GM18517 (cell line): ENCODE measurements around the gene CYP2D6.

Experiments
- ATAC-seq: cut with Tn5 transposase; IDR thresholded peaks from one replicate; pipeline ENCODE4 v1.9.1; 2021; ENCODE audit warnings: mild to moderate bottlenecking, moderate library complexity; ENCODE audit not compliant: unreplicated experiment

CYP2D6 gene

DNA sequence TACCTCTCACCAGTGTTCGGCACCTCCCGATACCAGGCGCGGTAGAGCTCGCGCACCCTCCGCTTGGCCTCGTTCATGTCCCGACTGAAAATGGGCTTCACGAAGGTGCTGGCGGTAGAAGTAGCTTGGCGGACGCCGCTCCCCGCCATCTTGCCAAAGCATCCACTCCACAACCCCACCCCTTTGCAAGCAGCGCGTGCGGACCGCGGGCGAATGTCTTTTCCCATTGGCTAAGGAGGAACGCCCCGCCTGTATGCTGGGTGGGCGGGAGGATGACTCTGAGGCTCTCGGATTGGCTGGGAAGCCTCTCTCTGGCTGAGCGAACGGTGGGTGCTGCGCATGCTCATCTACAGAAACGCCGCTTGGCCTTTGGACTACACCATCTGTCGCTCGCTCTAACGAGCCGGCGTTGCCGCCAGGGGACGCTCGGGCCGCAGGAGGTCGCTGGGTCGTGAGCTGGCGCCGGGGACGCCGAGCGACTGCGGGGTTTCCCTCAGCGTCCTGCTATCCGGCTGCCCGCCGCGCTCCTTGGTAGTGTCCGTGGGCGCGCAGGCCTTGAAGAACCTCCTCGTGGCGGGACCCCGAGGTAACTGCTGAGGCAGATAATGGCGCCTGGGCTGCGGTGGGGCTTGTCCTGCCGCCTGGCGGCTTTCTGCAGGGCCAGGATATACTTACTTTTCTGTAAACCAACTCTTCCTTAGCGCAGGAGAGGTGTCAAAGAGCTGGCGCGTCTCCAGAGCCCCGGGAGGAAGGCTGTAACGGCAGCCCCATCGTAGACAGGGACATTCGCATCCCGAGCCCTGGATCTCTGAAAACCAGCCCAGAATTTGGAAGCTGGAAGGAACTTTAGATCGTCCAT lies 39.8 kb downstream of the CYP2D6 start, which contains the start of gene NDUFA6:
TSS of gene NDUFA6 (minus strand) at position 177 of the 859 bp plus-strand sequence. CDS start at position 149, 28 bp downstream.
- peak; percentile 93 for ATAC-seq

DNA sequence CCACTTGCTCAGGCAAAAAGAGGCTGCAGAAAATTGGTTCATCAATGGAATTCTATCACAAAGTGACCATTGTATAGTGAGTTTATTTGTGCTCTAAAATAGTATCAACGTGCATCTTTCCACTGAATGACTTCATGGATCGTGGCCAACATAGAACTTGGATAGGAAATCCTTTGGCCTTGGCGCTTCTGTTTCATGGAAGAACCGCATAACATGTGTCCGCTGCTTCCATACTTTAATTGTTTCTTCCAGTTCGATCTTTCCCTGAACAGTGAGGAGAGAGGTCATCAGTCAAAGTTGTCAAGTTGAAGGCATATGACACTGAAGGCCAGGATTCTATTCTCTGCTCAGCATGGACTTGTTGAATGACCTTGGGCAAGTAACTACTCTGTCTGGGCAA lies 44.6 kb downstream of the CYP2D6 start:
- no peak for ATAC-seq

- no peak for ATAC-seq
Measured at GRCh38 chr22:42084874-42085273, 45.7 kb downstream of the CYP2D6 start.

GRCh38 chr22:42083119-42083518 lies 47.5 kb downstream of the CYP2D6 start:
- no peak for ATAC-seq

GRCh38 chr22:42080287-42080686 lies 50.3 kb downstream of the CYP2D6 start:
- ATAC-seq: no peak

GRCh38 chr22:42079319-42080251 lies 51.0 kb downstream of the CYP2D6 start, which contains the start of gene SMDT1:
SMDT1 (plus strand) TSS chr22:42079700; CDS start chr22:42079769, 69 bp downstream.
- peak; percentile 80 for ATAC-seq

DNA sequence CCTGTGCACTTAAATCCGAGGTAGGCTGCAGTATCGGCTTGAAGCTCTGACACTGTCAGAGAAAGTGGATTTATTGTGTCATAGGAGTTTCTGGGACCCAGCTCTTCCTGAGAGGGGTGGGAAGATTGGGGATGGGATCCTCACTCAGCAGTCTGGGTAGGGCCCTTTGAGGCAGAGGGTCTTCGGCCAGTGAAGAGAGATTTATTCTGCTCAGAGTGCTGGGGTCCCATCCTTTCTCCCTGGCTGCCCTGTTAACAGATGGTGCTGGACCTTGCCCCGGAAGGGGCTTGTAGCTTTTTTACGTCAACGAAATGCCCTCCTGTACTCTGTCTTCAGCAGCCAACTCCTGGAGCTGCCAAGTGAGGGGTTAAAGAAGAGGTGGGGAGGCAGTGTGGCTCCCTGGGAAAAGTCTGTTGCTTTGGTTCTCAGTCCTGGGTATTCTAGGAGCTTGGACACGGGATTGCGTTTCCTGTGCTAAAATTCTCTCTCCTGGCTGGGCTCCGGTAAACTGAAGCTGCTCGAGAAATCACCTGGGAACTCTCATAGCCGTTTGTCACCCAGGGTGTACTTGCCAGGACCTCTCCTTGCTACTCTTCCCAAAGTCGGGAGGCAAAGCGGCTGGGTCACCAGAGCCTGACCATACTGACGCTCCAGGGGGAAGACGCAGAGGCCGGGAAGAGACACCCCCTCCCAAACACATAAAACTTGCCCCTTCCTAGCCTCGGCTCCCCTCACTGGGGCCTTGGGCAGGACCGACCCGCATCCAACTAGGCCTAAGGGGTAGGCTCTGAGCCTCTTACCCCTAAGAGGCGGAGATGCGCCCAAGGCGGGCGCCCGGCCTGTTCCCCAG lies 51.9 kb downstream of the CYP2D6 start:
- no peak for ATAC-seq

- ATAC-seq: no peak
Measured at GRCh38 chr22:42077486-42078125, 53.0 kb downstream of the CYP2D6 start.

GRCh38 chr22:42076764-42077485 lies 53.7 kb downstream of the CYP2D6 start:
- no peak for ATAC-seq
